Measurements from ENCODE around the gene ST6GALNAC6. TPM values are rescaled to one million over a fixed set of nuclear protein-coding genes. Genes with fewer than 3 reads are reported as not detected.

Gene ST6GALNAC6
- total RNA-seq, 1 donor from 2014 or later: 77.0 TPM

DNA sequence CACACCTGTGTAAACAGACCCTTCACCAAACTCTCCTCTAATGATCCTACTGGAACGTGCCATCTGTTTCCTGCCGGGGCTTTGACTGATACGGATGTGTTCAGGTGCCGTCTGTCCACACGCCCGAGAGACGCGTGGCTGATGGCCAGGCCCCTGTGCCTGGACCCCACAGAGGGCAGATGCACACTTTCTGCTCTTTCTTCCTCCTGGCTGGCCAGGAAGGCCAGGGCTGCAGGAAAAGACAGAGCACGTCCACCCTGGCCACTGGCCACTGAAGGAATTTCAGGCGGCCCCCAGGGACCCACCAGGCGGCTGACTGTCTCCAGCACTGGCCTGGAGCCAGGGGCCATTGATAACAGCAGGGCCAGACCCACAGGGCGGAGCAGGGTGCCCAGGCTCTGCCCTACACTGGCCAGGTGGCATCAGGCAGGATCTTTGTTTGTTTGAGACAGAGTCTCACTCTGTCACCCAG is 41.3 kb downstream of the ST6GALNAC6 start:
- peak overlapping the region; percentile 73 for H3K27ac Mint-ChIP-seq (ENCODE audit: unreplicated experiment)
- no peaks in the 10 kb centered on the region for H3K9me3 Mint-ChIP-seq (ENCODE audit: unreplicated experiment)
- H3K4me3 Mint-ChIP-seq (ENCODE audit: unreplicated experiment): peak overlapping the region; percentile 30
- no peaks in the 10 kb centered on the region for H3K36me3 Mint-ChIP-seq (ENCODE audit: unreplicated experiment)
- peaks cover 40% of the 10 kb centered on the region for H3K4me1 Mint-ChIP-seq (ENCODE audit: unreplicated experiment)
- DNase-seq (ENCODE audit: extremely low spot score, unreplicated experiment): no peak
- TF ChIP-seq, protein P1, sequence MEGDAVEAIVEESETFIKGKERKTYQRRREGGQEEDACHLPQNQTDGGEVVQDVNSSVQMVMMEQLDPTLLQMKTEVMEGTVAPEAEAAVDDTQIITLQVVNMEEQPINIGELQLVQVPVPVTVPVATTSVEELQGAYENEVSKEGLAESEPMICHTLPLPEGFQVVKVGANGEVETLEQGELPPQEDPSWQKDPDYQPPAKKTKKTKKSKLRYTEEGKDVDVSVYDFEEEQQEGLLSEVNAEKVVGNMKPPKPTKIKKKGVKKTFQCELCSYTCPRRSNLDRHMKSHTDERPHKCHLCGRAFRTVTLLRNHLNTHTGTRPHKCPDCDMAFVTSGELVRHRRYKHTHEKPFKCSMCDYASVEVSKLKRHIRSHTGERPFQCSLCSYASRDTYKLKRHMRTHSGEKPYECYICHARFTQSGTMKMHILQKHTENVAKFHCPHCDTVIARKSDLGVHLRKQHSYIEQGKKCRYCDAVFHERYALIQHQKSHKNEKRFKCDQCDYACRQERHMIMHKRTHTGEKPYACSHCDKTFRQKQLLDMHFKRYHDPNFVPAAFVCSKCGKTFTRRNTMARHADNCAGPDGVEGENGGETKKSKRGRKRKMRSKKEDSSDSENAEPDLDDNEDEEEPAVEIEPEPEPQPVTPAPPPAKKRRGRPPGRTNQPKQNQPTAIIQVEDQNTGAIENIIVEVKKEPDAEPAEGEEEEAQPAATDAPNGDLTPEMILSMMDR (IDR thresholded peaks at IDR 0.05): no peak
- H3K27me3 Mint-ChIP-seq (ENCODE audit: unreplicated experiment): no peaks in the 10 kb centered on the region

DNA sequence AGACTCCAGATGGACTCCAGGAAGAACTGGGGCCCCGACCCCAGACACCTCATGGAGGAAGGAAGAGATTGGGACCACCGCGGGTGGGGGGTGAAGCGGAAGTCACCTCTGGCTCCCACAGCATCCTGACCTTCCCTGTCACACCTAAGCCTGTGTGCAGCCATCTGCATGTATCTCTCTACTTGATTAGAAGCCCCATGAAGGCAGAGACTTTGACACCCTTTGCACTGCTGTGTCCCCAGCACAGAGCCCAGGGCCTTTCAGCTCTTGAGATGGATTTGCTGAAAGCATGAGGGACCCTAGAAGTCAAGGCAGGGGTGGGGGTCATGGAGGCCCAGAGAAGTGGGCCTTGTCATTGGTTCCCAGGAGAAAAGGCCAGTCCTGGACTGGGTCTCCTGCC is 42.1 kb downstream of the ST6GALNAC6 start:
- Mint-ChIP-seq H3K27me3 (ENCODE audit: unreplicated experiment) (no peaks in the 10 kb centered on the region), H3K27ac (ENCODE audit: unreplicated experiment) (no peak overlapping the region), H3K36me3 (ENCODE audit: unreplicated experiment) (no peaks in the 10 kb centered on the region), H3K9me3 (ENCODE audit: unreplicated experiment) (no peaks in the 10 kb centered on the region), H3K4me1 (ENCODE audit: unreplicated experiment) (peaks cover 47% of the 10 kb centered on the region), H3K4me3 (ENCODE audit: unreplicated experiment) (no peak overlapping the region)
- no peak for DNase-seq (ENCODE audit: extremely low spot score, unreplicated experiment)
- TF ChIP-seq, protein P1 (IDR thresholded peaks at IDR 0.05): no peak

DNA sequence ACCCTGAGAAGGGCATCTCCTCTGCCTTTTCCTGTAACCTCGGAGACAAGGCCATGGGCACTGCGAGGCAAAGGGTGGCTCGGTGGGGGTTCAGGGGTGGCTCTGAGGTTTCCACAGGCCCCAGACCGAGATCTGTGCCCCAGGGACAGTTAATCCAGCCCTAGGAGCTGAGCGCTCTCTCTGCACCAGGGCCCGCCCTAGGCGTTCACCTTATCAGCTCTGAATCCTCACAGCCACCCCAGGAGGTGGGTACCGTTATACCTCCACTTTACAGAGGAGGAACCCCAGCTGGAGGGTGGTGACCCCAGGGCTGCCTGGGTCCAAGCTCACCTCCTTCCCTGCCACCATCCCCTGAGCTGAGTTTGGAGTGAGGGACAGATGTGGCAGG is 42.7 kb downstream of the ST6GALNAC6 start:
- H3K9me3 Mint-ChIP-seq (ENCODE audit: unreplicated experiment): no peaks in the 10 kb centered on the region
- H3K27ac Mint-ChIP-seq (ENCODE audit: unreplicated experiment): peak overlapping the region; percentile 34
- H3K27me3 Mint-ChIP-seq (ENCODE audit: unreplicated experiment): no peaks in the 10 kb centered on the region
- no peak for DNase-seq (ENCODE audit: extremely low spot score, unreplicated experiment)
- H3K4me3 Mint-ChIP-seq (ENCODE audit: unreplicated experiment): no peak overlapping the region
- H3K36me3 Mint-ChIP-seq (ENCODE audit: unreplicated experiment): no peaks in the 10 kb centered on the region
- peaks cover 49% of the 10 kb centered on the region for H3K4me1 Mint-ChIP-seq (ENCODE audit: unreplicated experiment)
- TF ChIP-seq, protein P1 (IDR thresholded peaks at IDR 0.05): no peak

DNA sequence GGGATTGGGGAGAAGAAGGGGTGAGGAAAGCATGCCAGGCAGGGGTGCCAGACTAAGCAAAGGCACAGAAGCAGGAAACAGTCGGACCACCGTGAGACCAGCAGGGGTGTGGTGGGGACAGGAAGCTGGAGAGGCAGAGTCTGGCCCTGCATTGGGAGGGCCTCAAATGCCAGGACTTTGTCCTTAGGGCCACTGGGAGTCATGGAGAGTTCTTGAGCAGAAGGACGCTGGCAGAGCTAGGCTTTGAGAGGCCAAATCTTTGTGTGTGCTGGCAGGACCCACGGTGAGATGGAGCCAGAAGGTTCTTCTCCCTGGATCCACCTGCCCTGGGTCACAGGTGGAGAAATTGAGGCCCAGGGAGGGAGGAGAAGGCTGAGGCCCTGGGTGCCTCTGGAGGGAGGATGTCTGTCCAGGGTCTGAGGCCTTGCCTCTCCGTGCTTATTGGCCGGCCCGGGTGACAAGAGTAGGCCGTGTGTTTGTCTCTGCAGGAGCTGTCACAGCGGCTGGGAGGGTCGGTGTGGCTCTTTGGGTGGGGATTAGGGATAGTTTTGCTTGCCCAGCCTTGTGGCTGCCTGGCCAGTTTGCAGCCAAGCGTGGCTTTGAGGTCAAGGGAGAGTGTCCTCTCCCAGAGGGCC is 43.2 kb downstream of the ST6GALNAC6 start:
- no peak for DNase-seq (ENCODE audit: extremely low spot score, unreplicated experiment)
- Mint-ChIP-seq H3K27me3 (ENCODE audit: unreplicated experiment) (no peaks in the 10 kb centered on the region), H3K9me3 (ENCODE audit: unreplicated experiment) (no peaks in the 10 kb centered on the region), H3K4me3 (ENCODE audit: unreplicated experiment) (no peak overlapping the region), H3K27ac (ENCODE audit: unreplicated experiment) (peak overlapping the region; percentile 76), H3K4me1 (ENCODE audit: unreplicated experiment) (peaks cover 49% of the 10 kb centered on the region), H3K36me3 (ENCODE audit: unreplicated experiment) (no peaks in the 10 kb centered on the region)
- TF ChIP-seq, protein P1 (IDR thresholded peaks at IDR 0.05): no peak

DNA sequence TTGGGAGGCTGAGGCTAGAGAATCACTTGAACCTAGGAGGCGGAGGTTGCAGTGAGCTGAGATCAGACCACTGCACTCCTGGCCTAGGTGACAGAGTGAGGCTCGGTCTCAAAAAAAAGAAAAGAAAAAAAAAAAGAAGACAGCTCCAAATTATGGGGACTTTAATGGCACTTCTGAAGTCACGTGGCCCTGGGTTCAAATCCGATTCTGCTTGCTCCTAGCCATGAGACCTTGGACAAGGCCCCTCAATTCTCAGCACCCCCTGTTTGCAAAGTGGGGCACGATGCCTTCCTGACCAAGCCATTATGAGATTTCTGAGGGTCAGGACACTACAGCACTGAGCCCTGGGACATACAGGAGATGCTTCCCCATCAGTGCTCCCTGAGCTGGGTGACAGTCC is 43.9 kb downstream of the ST6GALNAC6 start:
- H3K27me3 Mint-ChIP-seq (ENCODE audit: unreplicated experiment): no peaks in the 10 kb centered on the region
- H3K27ac Mint-ChIP-seq (ENCODE audit: unreplicated experiment): peak overlapping the region; percentile 76
- H3K4me3 Mint-ChIP-seq (ENCODE audit: unreplicated experiment): no peak overlapping the region
- no peak for DNase-seq (ENCODE audit: extremely low spot score, unreplicated experiment)
- TF ChIP-seq, protein P1 (IDR thresholded peaks at IDR 0.05): no peak
- H3K36me3 Mint-ChIP-seq (ENCODE audit: unreplicated experiment): peaks cover 2% of the 10 kb centered on the region
- peaks cover 49% of the 10 kb centered on the region for H3K4me1 Mint-ChIP-seq (ENCODE audit: unreplicated experiment)
- no peaks in the 10 kb centered on the region for H3K9me3 Mint-ChIP-seq (ENCODE audit: unreplicated experiment)
